Lung (tissue), 12 donors: Measurements from ENCODE around the gene FOXO6. TPM values are rescaled to one million over a fixed set of nuclear protein-coding genes. Genes with fewer than 3 reads are reported as not detected.
"Not testable (repeated sequence)": the region's sequence is repeated elsewhere in the genome, so short reads cannot be mapped to it uniquely, and the experiment has no call there.

Experiments
- ATAC-seq: fragments of 200-7000 bp; cut with Tn5 transposase; one replicate; pipeline ENCODE4 v1.9.1; 2020; ENCODE audit warnings: moderate number of reproducible peaks; ENCODE audit not compliant: insufficient read depth, low FRiP score
- DNase-seq, 3 donors: peaks; one replicate each; pipeline ENCODE4 v3.0.0-alpha.2; 2013 to 2017
- H3K27ac ChIP-seq, 2 donors: one replicate each; pipeline ENCODE4 v1.5.1; 2013; ENCODE audit warnings: mild to moderate bottlenecking in 2 of 2, moderate library complexity in 2 of 2, control low read depth in 1 of 2, inconsistent platforms in 1 of 2, low read depth in 1 of 2, low read length in 1 of 2
- H3K27me3 ChIP-seq, 3 donors: one replicate each; pipeline ENCODE4 v1.5.1; 2013; ENCODE audit warnings: low read length in 2 of 3; ENCODE audit not compliant: control insufficient read depth in 3 of 3, insufficient read depth in 3 of 3
- H3K36me3 ChIP-seq, 4 donors: one replicate each; pipeline ENCODE4 v1.5.1; 2013; ENCODE audit warnings: low read length in 4 of 4, mild to moderate bottlenecking in 1 of 4, moderate library complexity in 1 of 4; ENCODE audit not compliant: control insufficient read depth in 4 of 4, insufficient read depth in 4 of 4
- H3K4me1 ChIP-seq, 5 donors: one replicate each; pipeline ENCODE4 v1.5.1; 2013; ENCODE audit warnings: low read length in 5 of 5, mild to moderate bottlenecking in 2 of 5, moderate library complexity in 1 of 5; ENCODE audit not compliant: control insufficient read depth in 5 of 5, insufficient read depth in 5 of 5
- H3K4me3 ChIP-seq: one replicate; pipeline ENCODE4 v1.5.1; 2013; ENCODE audit warnings: mild to moderate bottlenecking, control low read depth, moderate library complexity
- H3K9ac ChIP-seq, 2 donors: one replicate each; pipeline ENCODE4 v1.5.1; 2013; ENCODE audit warnings: low read length in 2 of 2, control low read depth in 1 of 2; ENCODE audit not compliant: insufficient read depth in 1 of 2
- H3K9me3 ChIP-seq, 4 donors: one replicate each; pipeline ENCODE4 v1.5.1; 2013; ENCODE audit warnings: low read length in 3 of 4, mild to moderate bottlenecking in 1 of 4, moderate library complexity in 1 of 4; ENCODE audit not compliant: control insufficient read depth in 4 of 4, insufficient read depth in 3 of 4
- CTCF ChIP-seq: IDR thresholded peaks from 2 replicates; pipeline ENCODE4 v1.5.1; 2012; ENCODE audit warnings: mild to moderate bottlenecking; ENCODE audit errors: control extremely low read depth, extremely low read depth
- WGBS, 2 donors: extraction: QIAGEN DNeasy Blood & Tissue Kit; methylation state at CpG; one replicate each; pipeline ENCODE4 v1.1.7; 2013; 5-methylcytosine and 5-hydroxymethylcytosine counted together
- polyA plus RNA-seq, 2 donors: library from polyadenylated mRNA; stranded (reverse); fragments of 200-250 nt; gene quantifications; one replicate each; pipeline ENCODE4 v1.2.1, GENCODE V29; 2013
- total RNA-seq, 2 donors: library from RNA; depleted of rRNA in 1 of 2; stranded (reverse); fragments of >200 nt in 1 of 2; gene quantifications; one replicate each; pipeline ENCODE4 v1.2.1, GENCODE V29; 2014 to 2021
- donor health status: control.
- donor health status: control.
- donor health status: Bipolar disorder and iron deficiency.
- donor health status: healthy.
- donor health status: DM: yes; HTN: yes; CAD: no.

Gene FOXO6
- total and polyA plus RNA-seq, 4 donors = 0.22 to 2.9 (median 0.86) TPM

GRCh38 chr1:41330588-41331545 is 30.4 kb upstream of the FOXO6 start:
- Histone ChIP-seq H3K27me3 (peaks cover 0 to 6% (median 0%) of the 10 kb centered on the region in 3 donors), H3K27ac (no peak overlapping the region), H3K4me3 (no peak overlapping the region), H3K9me3 (peaks cover 0 to 3% (median 0%) of the 10 kb centered on the region in 4 donors), H3K9ac (no peak overlapping the region), H3K4me1 (no peaks in the 10 kb centered on the region), H3K36me3 (no peaks in the 10 kb centered on the region)
- ATAC-seq = no peak
- peak in 1 of 3 donors; percentile 8 for DNase-seq
- no peak for TF ChIP-seq CTCF
- 59 to 69% methylated on average over 17 of the region's 17 CpGs for WGBS, 2 donors

- Histone ChIP-seq H3K27me3 (peaks cover 0 to 6% (median 0%) of the 10 kb centered on the region in 3 donors), H3K9ac (no peak overlapping the region), H3K36me3 (no peaks in the 10 kb centered on the region), H3K27ac (no peak overlapping the region), H3K4me1 (no peaks in the 10 kb centered on the region), H3K4me3 (no peak overlapping the region), H3K9me3 (peaks cover 0 to 3% (median 0%) of the 10 kb centered on the region in 4 donors)
- DNase-seq (no peak), ATAC-seq (no peak)
- no peak for TF ChIP-seq CTCF
- WGBS, 2 donors = 57 to 79% methylated on average over 1 of the region's 1 CpG
Measured at GRCh38 chr1:41331546-41331917, 29.7 kb upstream of the FOXO6 start.

GRCh38 chr1:41332161-41332560 is 29.1 kb upstream of the FOXO6 start:
- DNase-seq, H3K9me3 ChIP-seq, H3K9ac ChIP-seq, H3K27ac ChIP-seq, H3K4me1 ChIP-seq, H3K4me3 ChIP-seq, H3K36me3 ChIP-seq, ATAC-seq, H3K27me3 ChIP-seq: not testable (repeated sequence)
- 97 to 99% methylated on average over 6 of the region's 6 CpGs for WGBS, 2 donors

- Histone ChIP-seq H3K36me3 (no peaks in the 10 kb centered on the region), H3K4me1 (no peaks in the 10 kb centered on the region), H3K9ac (no peak overlapping the region), H3K27ac (no peak overlapping the region), H3K9me3 (peaks cover 0 to 3% (median 0%) of the 10 kb centered on the region in 4 donors), H3K27me3 (peaks cover 0 to 6% (median 0%) of the 10 kb centered on the region in 3 donors), H3K4me3 (no peak overlapping the region)
- no peak for TF ChIP-seq CTCF
- DNase-seq (no peak), ATAC-seq (no peak)
- WGBS, 2 donors = 47 to 52% methylated on average over 6 of the region's 6 CpGs
Measured at GRCh38 chr1:41333146-41333784, 28.0 kb upstream of the FOXO6 start.
